SK-N-SH treated with all-trans-retinoic acid at 6 μM for 48 hours (cell line): Measurements from ENCODE around the gene ADO.

Experiments
- ARNTL ChIP-seq: fragments of 450-650 bp; formaldehyde crosslinking; IDR thresholded peaks from 2 replicates; pipeline ENCODE4 v1.5.0; 2020; ENCODE audit warnings: low read depth, mild to moderate bottlenecking, moderate library complexity, borderline replicate concordance
- CREB5 ChIP-seq: fragments of 250-450 bp; sonication (Bioruptor Pico); IDR thresholded peaks from 2 replicates; pipeline ENCODE4 v1.5.1; 2020; ENCODE audit warnings: low read depth, mild to moderate bottlenecking, moderate library complexity
- OSR1 ChIP-seq: fragments of 250-450 bp; sonication (Bioruptor Pico); IDR thresholded peaks from 2 replicates; pipeline ENCODE4 v1.8.0; 2022; ENCODE audit warnings: moderate library complexity, mild to moderate bottlenecking, inconsistent platforms
- PATZ1 ChIP-seq: fragments of 250-450 bp; sonication (Bioruptor Pico); IDR thresholded peaks from 2 replicates; pipeline ENCODE4 v1.8.0; 2020; ENCODE audit warnings: mild to moderate bottlenecking, moderate library complexity, borderline replicate concordance
- RARB ChIP-seq: fragments of 250-450 bp; sonication (Bioruptor Pico); IDR thresholded peaks from 2 replicates; pipeline ENCODE4 v1.8.0; 2021; ENCODE audit warnings: mild to moderate bottlenecking, moderate library complexity
- TCF4 ChIP-seq: fragments of 250-450 bp; sonication (Bioruptor Pico); IDR thresholded peaks from 2 replicates; pipeline ENCODE4 v1.8.0; 2021; ENCODE audit warnings: mild to moderate bottlenecking, moderate library complexity, borderline replicate concordance
- TSHZ2 ChIP-seq: fragments of 250-450 bp; sonication (Bioruptor Pico); IDR thresholded peaks from 2 replicates; pipeline ENCODE4 v1.5.0; 2020; ENCODE audit warnings: mild to moderate bottlenecking, moderate library complexity
- ZFP3 ChIP-seq: fragments of 250-450 bp; sonication (Bioruptor Pico); IDR thresholded peaks from 2 replicates; pipeline ENCODE4 v1.5.0; 2020; ENCODE audit warnings: mild to moderate bottlenecking, moderate library complexity
- ZNF565 ChIP-seq: fragments of 450-650 bp; formaldehyde crosslinking; conservative IDR thresholded peaks from 2 replicates; pipeline ENCODE4 v1.5.0; 2020; ENCODE audit warnings: low read depth, mild to moderate bottlenecking, moderate library complexity
- ZNF8 ChIP-seq: fragments of 450-650 bp; formaldehyde crosslinking; IDR thresholded peaks from 2 replicates; pipeline ENCODE4 v1.5.0; 2020; ENCODE audit warnings: mild to moderate bottlenecking, moderate library complexity

- TF ChIP-seq RARB (CRISPR knock-in tag) (no peak), CREB5 (CRISPR knock-in tag) (no peak), ZNF565 (CRISPR knock-in tag) (no peak), TSHZ2 (CRISPR knock-in tag) (no peak), TCF4 (no peak), ZNF8 (CRISPR knock-in tag) (no peak), ARNTL (CRISPR knock-in tag) (no peak), PATZ1 (CRISPR knock-in tag) (no peak), OSR1 (no peak), ZFP3 (CRISPR knock-in tag) (no peak)
Measured at GRCh38 chr10:62816331-62817120, 12.0 kb downstream of the ADO start, which contains the start of gene EGR2.
